Uterus (tissue), 4 donors: Measurements from ENCODE around the gene SND1. TPM values are rescaled to one million over a fixed set of nuclear protein-coding genes. Genes with fewer than 3 reads are reported as not detected.

ENCODE experiments used
- DNase-seq, 2 donors: peaks; one replicate each; pipeline ENCODE4 v3.0.0-alpha.2; 2019 to 2020
- H3K27ac ChIP-seq, 2 donors: fragments of 200-600 bp; sonication (generic); 1 replicate in 1 of 2; 2 replicates in 1 of 2; pipeline ENCODE4 v1.5.1; 2016 to 2018
- H3K27me3 ChIP-seq, 2 donors: fragments of 200-600 bp; sonication (generic); one replicate each; pipeline ENCODE4 v1.5.1; 2018 to 2019; ENCODE audit warnings: control low read depth in 1 of 2
- H3K36me3 ChIP-seq, 2 donors: fragments of 200-600 bp; sonication (generic); one replicate each; pipeline ENCODE4 v1.5.1; 2019; ENCODE audit warnings: control low read depth in 1 of 2
- H3K4me1 ChIP-seq, 2 donors: fragments of 200-600 bp; sonication (generic); one replicate each; pipeline ENCODE4 v1.5.1; 2018 to 2019; ENCODE audit warnings: control low read depth in 1 of 2
- H3K4me3 ChIP-seq, 2 donors: fragments of 200-600 bp; sonication (generic); 1 replicate in 1 of 2; 2 replicates in 1 of 2; pipeline ENCODE4 v1.5.1; 2018 to 2019; ENCODE audit warnings: mild to moderate bottlenecking in 1 of 2
- H3K9me3 ChIP-seq, 2 donors: fragments of 200-600 bp; sonication (generic); one replicate each; pipeline ENCODE4 v1.5.1; 2019; ENCODE audit warnings: control low read depth in 1 of 2
- CTCF ChIP-seq, 4 experiments: fragments of 200-600 bp in 2 of 4; fragments of 450-650 bp in 2 of 4; sonication (generic) in 2 of 4; IDR thresholded peaks; one replicate each; pipeline ENCODE4 v1.5.1; 2016 to 2019; ENCODE audit warnings: antibody characterized with exemption in 4 of 4, mild to moderate bottlenecking in 2 of 4, moderate library complexity in 1 of 4
- POLR2A ChIP-seq, 2 donors: fragments of 450-650 bp; IDR thresholded peaks; one replicate each; pipeline ENCODE4 v1.6.1; 2016; ENCODE audit warnings: antibody characterized with exemption in 2 of 2, mild to moderate bottlenecking in 1 of 2, moderate library complexity in 1 of 2
- intact Hi-C: fragments of 100-400 bp; cut with DNase I; formaldehyde crosslinking; loops from one replicate; pipeline ENCODE4 v1.15.1; 2023; ENCODE audit warnings: low total_unique reads
- total RNA-seq, 4 donors: library from RNA; depleted of rRNA in 3 of 4; stranded (reverse); fragments of >200 nt in 3 of 4; gene quantifications; one replicate each; pipeline versions ENCODE4 v1.1.0 to v1.2.4, GENCODE V29; 2014 to 2023
- donor health status: DM: yes; HTN: yes; CAD: no.

The SND1 gene
- total RNA-seq, 4 donors from 2014 or later = 54.8 to 192 (median 117) TPM

DNA sequence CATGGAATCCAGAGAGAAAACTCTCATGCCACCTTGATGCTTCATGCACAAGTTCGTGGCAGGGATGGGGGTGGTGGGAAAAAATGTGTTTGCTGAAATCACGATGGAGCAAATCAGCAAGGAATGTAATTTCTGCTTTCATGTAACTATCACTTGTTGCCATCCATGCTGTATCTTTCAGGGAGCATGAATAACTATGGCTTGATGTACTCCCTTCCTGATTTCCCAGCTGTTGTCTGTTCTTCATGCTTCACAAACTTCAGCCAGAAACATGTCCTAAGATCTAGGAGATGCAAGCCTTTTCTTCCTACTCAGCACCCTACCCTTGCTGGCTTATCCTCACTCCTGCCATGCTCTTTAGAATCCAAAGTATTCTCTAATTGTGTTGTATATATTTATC lies 315.3 kb downstream of the SND1 start:
- H3K27me3 ChIP-seq = no peaks in the 10 kb centered on the region
- DNase-seq = no peak
- no peaks in the 10 kb centered on the region for H3K9me3 ChIP-seq
- no peaks in the 10 kb centered on the region for H3K36me3 ChIP-seq
- H3K4me3 ChIP-seq = no peak overlapping the region
- no peak for TF ChIP-seq CTCF (IDR thresholded peaks at IDR 0.05)
- TF ChIP-seq POLR2A (IDR thresholded peaks at IDR 0.05) = no peak
- intact Hi-C loops = no loop called here
- no peak overlapping the region for H3K27ac ChIP-seq
- no peaks in the 10 kb centered on the region for H3K4me1 ChIP-seq

GRCh38 chr7:127968547-127968946 lies 316.6 kb downstream of the SND1 start:
- intact Hi-C loops = no loop called here
- Histone ChIP-seq H3K36me3 (no peaks in the 10 kb centered on the region), H3K4me1 (no peaks in the 10 kb centered on the region), H3K4me3 (no peak overlapping the region), H3K27ac (no peak overlapping the region), H3K9me3 (no peaks in the 10 kb centered on the region), H3K27me3 (no peaks in the 10 kb centered on the region)
- no peak for DNase-seq
- TF ChIP-seq CTCF (IDR thresholded peaks at IDR 0.05) = no peak
- no peak for TF ChIP-seq POLR2A (IDR thresholded peaks at IDR 0.05)

- no peak overlapping the region for H3K4me3 ChIP-seq
- no peaks in the 10 kb centered on the region for H3K9me3 ChIP-seq
- H3K4me1 ChIP-seq = no peaks in the 10 kb centered on the region
- DNase-seq = no peak
- H3K27me3 ChIP-seq = no peaks in the 10 kb centered on the region
- TF ChIP-seq CTCF (IDR thresholded peaks at IDR 0.05) (no peak), POLR2A (IDR thresholded peaks at IDR 0.05) (no peak)
- H3K27ac ChIP-seq = no peak overlapping the region
- H3K36me3 ChIP-seq = no peaks in the 10 kb centered on the region
- intact Hi-C loops = no loop called here
These were observed 321.8 kb downstream of the SND1 start for GRCh38 chr7:127973832-127974231.

GRCh38 chr7:127974446-127975035 lies 322.5 kb downstream of the SND1 start:
- H3K4me1 ChIP-seq = no peaks in the 10 kb centered on the region
- intact Hi-C loops = no loop called here
- TF ChIP-seq POLR2A (IDR thresholded peaks at IDR 0.05) (no peak), CTCF (IDR thresholded peaks at IDR 0.05) (no peak)
- H3K27me3 ChIP-seq = no peaks in the 10 kb centered on the region
- DNase-seq = no peak
- H3K36me3 ChIP-seq = no peaks in the 10 kb centered on the region
- no peak overlapping the region for H3K4me3 ChIP-seq
- H3K9me3 ChIP-seq = no peaks in the 10 kb centered on the region
- no peak overlapping the region for H3K27ac ChIP-seq

DNA sequence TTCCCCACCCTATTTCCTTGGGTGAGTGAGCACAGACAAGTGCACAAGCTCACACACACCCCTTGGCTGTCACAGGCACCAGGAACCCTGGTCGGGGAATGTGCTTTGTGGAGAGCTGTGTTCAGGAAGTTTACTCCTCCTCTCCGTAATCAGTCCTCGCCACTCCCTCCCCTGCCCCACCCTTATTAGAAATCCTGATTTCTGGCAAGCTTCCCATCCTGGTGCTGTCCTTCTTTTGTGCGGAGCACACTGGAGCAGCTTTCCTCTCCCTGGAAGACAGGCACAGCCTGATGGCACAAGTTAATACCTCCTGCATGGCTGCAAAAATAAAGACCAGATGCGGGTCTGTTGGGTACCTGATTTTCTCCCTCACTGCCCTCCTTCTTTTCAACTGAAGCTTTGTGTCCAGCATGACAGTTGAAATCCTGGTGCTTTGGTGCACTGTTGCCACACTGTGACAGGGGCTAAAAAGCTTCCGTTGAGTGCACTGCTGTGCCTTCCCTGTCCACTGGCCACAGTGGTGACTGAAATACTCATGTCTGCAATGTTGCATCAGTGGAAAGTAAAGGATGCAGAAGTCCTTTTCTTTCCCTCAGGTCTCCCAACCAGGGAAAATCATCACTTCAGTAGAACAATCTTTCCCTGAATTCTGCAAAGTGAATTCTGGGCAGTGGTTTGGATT lies 324.2 kb downstream of the SND1 start:
- H3K4me3 ChIP-seq = no peak overlapping the region
- TF ChIP-seq POLR2A (IDR thresholded peaks at IDR 0.05) (no peak), CTCF (IDR thresholded peaks at IDR 0.05) (no peak)
- intact Hi-C loops = no loop called here
- no peaks in the 10 kb centered on the region for H3K27me3 ChIP-seq
- H3K27ac ChIP-seq = no peak overlapping the region
- no peak for DNase-seq
- H3K36me3 ChIP-seq = no peaks in the 10 kb centered on the region
- H3K4me1 ChIP-seq = no peaks in the 10 kb centered on the region
- H3K9me3 ChIP-seq = no peaks in the 10 kb centered on the region
